Thyroid gland (tissue), 4 donors: ENCODE measurements around the gene ACTL8. TPM values are rescaled to one million over a fixed set of nuclear protein-coding genes. Genes with fewer than 3 reads are reported as not detected.

Experiments
- DNase-seq, 2 donors: peaks; one replicate each; pipeline ENCODE4 v3.0.0-alpha.2; 2019
- H3K27ac ChIP-seq, 3 donors: fragments of 200-600 bp; sonication (generic); 1 replicate in 2 of 3; 2 replicates in 1 of 3; pipeline ENCODE4 v1.5.1; 2016 to 2019; ENCODE audit warnings: mild to moderate bottlenecking in 1 of 3, moderate library complexity in 1 of 3
- H3K27me3 ChIP-seq: fragments of 200-600 bp; sonication (generic); one replicate; pipeline ENCODE4 v1.5.1; 2019
- H3K36me3 ChIP-seq, 2 donors: fragments of 200-600 bp; sonication (generic); one replicate each; pipeline ENCODE4 v1.5.1; 2016 to 2019
- H3K4me1 ChIP-seq, 2 donors: fragments of 200-600 bp; sonication (generic); one replicate each; pipeline ENCODE4 v1.5.1; 2017 to 2019
- H3K4me3 ChIP-seq, 3 donors: fragments of 200-600 bp; sonication (generic); replicated peaks in 1 of 3; 1 replicate in 2 of 3; 2 replicates in 1 of 3; pipeline ENCODE4 v1.5.1; 2016; ENCODE audit warnings: mild to moderate bottlenecking in 1 of 3
- H3K9me3 ChIP-seq: fragments of 200-600 bp; sonication (generic); one replicate; pipeline ENCODE4 v1.5.1; 2017
- CTCF ChIP-seq, 6 experiments: fragments of 200-600 bp in 3 of 6; fragments of 450-650 bp in 3 of 6; sonication (generic) in 3 of 6; IDR thresholded peaks; one replicate each; pipeline ENCODE4 v1.5.1; 2016 to 2019; ENCODE audit warnings: antibody characterized with exemption in 6 of 6, mild to moderate bottlenecking in 2 of 6, inconsistent platforms in 1 of 6, moderate library complexity in 1 of 6
- POLR2A ChIP-seq, 2 donors: fragments of 450-650 bp; IDR thresholded peaks; one replicate each; pipeline ENCODE4 v1.6.1; 2017; ENCODE audit warnings: antibody characterized with exemption in 2 of 2, mild to moderate bottlenecking in 2 of 2, moderate library complexity in 1 of 2
- WGBS, 2 donors: methylation state at CpG; one replicate each; pipeline ENCODE4 v1.1.5; 2017; 5-methylcytosine and 5-hydroxymethylcytosine counted together
- intact Hi-C: fragments of 100-400 bp; cut with DNase I; formaldehyde crosslinking; loops from one replicate; pipeline ENCODE4 v1.15.1; 2023
- total RNA-seq, 4 donors: library from RNA; depleted of rRNA; stranded (reverse); fragments of >200 nt; gene quantifications; one replicate each; pipeline ENCODE4 v1.2.3, GENCODE V29; 2016

The ACTL8 gene
- total RNA-seq, 4 donors from 2014 or later = not detected

DNA sequence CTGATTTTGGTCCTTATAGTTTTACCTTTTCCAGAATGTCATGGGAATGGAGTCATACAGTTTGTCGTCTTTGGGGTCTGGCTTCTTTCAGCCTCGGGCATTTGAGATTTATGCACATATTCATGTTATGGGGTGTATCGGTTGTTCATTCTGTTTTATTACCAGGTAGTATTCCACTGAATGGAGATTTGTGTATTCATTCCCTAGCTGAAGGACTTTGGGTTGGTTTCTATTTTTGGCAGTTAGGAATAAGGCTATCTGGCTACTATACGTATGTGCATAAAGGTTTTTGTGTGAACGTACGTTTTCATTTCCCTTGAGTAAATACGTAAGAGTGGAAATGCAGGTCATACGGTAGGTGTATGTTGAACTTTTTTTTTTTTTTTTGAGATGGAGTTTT lies 65.1 kb downstream of the ACTL8 start:
- Histone ChIP-seq H3K4me1 (no peaks in the 10 kb centered on the region), H3K27ac (no peak overlapping the region), H3K4me3 (no peak overlapping the region), H3K9me3 (no peaks in the 10 kb centered on the region), H3K36me3 (no peaks in the 10 kb centered on the region), H3K27me3 (no peaks in the 10 kb centered on the region)
- TF ChIP-seq POLR2A (IDR thresholded peaks at IDR 0.05) (no peak), CTCF (IDR thresholded peaks at IDR 0.05) (no peak)
- WGBS, 2 donors = 88% methylated on average over 8 of the region's 8 CpGs
- intact Hi-C loops = no loop called here
- DNase-seq = no peak

DNA sequence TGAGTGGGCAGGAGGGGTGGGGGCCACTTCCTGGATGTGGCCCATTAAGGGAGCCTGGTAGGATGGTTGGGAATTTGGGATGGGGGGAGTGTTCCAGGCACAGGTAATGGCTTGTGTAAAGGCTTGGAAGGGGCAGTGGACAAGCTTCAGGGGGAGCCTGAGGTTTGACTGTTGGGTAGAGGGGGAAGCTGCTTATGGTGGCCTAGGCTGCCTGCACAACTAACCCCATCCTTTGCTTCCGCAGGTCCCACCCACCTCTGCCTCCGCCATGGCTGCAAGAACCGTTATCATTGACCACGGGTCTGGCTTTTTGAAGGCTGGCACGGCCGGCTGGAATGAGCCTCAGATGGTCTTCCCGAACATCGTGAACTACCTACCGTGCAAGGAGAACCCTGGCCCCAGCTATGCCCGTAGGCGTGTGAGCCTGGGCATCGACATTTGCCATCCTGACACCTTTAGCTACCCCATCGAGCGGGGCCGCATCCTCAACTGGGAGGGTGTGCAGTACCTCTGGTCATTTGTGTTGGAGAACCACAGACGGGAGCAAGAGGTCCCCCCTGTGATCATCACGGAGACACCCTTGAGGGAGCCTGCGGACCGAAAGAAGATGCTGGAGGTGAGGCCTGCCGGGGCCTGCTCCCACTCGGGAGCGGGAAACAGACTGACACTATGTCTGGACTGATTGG lies 67.8 kb downstream of the ACTL8 start:
- Histone ChIP-seq H3K27ac (no peak overlapping the region), H3K36me3 (no peaks in the 10 kb centered on the region), H3K4me3 (no peak overlapping the region), H3K9me3 (no peaks in the 10 kb centered on the region), H3K27me3 (no peaks in the 10 kb centered on the region), H3K4me1 (no peaks in the 10 kb centered on the region)
- WGBS, 2 donors = 89 to 98% methylated on average over 16 to 22 of the region's 22 CpGs
- no peak for DNase-seq
- no peak for TF ChIP-seq CTCF (IDR thresholded peaks at IDR 0.05)
- TF ChIP-seq POLR2A (IDR thresholded peaks at IDR 0.05) = no peak
- intact Hi-C loops = no loop called here

GRCh38 chr1:17825273-17826164 lies 70.4 kb downstream of the ACTL8 start:
- intact Hi-C loops = no loop called here
- no peak for TF ChIP-seq CTCF (IDR thresholded peaks at IDR 0.05)
- TF ChIP-seq POLR2A (IDR thresholded peaks at IDR 0.05) = no peak
- DNase-seq = no peak
- no peaks in the 10 kb centered on the region for H3K27me3 ChIP-seq
- 55 to 67% methylated on average over 20 to 31 of the region's 33 CpGs for WGBS, 2 donors
- H3K4me3 ChIP-seq = no peak overlapping the region
- H3K27ac ChIP-seq = no peak overlapping the region
- H3K9me3 ChIP-seq = no peaks in the 10 kb centered on the region
- H3K36me3 ChIP-seq = no peaks in the 10 kb centered on the region
- no peaks in the 10 kb centered on the region for H3K4me1 ChIP-seq

DNA sequence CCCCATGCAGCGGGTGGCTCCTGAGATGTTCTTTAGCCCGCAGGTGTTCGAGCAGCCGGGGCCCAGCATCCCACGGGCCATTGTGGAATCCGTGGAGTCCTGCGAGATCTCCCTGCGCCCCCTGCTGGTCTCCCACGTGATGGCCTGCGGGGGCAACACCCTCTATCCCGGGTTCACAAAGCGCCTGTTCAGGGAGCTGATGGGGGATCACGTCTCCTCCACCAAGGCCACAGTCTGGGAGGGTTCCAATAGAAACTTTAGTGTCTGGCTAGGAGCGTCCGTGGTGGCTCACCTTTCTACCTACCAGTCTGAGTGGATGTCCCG lies 71.0 kb downstream of the ACTL8 start:
- Histone ChIP-seq H3K4me1 (no peaks in the 10 kb centered on the region), H3K27me3 (no peaks in the 10 kb centered on the region), H3K27ac (no peak overlapping the region), H3K36me3 (no peaks in the 10 kb centered on the region), H3K9me3 (no peaks in the 10 kb centered on the region), H3K4me3 (no peak overlapping the region)
- 52 to 66% methylated on average over 4 of the region's 16 CpGs for WGBS, 2 donors
- intact Hi-C loops = no loop called here
- TF ChIP-seq POLR2A (IDR thresholded peaks at IDR 0.05) (no peak), CTCF (IDR thresholded peaks at IDR 0.05) (peak in 3 of 6 experiments; percentile 32 to 48 (median 43))
- DNase-seq = peak; percentile 28 to 39

- Histone ChIP-seq H3K27ac (no peak overlapping the region), H3K9me3 (no peaks in the 10 kb centered on the region), H3K4me1 (no peaks in the 10 kb centered on the region), H3K4me3 (no peak overlapping the region), H3K36me3 (no peaks in the 10 kb centered on the region), H3K27me3 (no peaks in the 10 kb centered on the region)
- WGBS, 2 donors = 57 to 59% methylated on average over 4 of the region's 4 CpGs
- no peak for TF ChIP-seq CTCF (IDR thresholded peaks at IDR 0.05)
- no peak for DNase-seq
- intact Hi-C loops = no loop called here
Observed at GRCh38 chr1:17828991-17829390, 73.9 kb downstream of the ACTL8 start.
